HCT116 (cell line): ENCODE measurements around the gene FRMD4A.

Source experiments
- ZNF274 ChIP-seq: fragments of 200-500 bp; sonication (Bioruptor generic); IDR thresholded peaks from 2 replicates; pipeline ENCODE4 v1.6.1; 2014; ENCODE audit warnings: mild to moderate bottlenecking, low read depth, low read length, inconsistent platforms
- TF ChIP-seq, protein P1 (sequence below): IDR thresholded peaks from 2 replicates; pipeline ENCODE4 v1.6.1; 2012; ENCODE audit warnings: low read depth
- TF ChIP-seq, protein P2 (sequence below), 3 experiments: fragments of 200-600 bp in 1 of 3; sonication (generic) in 1 of 3; IDR thresholded peaks in 2 of 3; conservative IDR thresholded peaks in 1 of 3; 2 replicates each; pipeline ENCODE4 v1.5.1; 2012 to 2017; ENCODE audit warnings: low read depth in 2 of 3, low read length in 2 of 3, antibody characterized with exemption in 1 of 3, borderline replicate concordance in 1 of 3, control low read depth in 1 of 3, mild to moderate bottlenecking in 1 of 3, mixed read lengths in 1 of 3, mixed run types in 1 of 3, moderate library complexity in 1 of 3; ENCODE audit not compliant: insufficient read depth in 1 of 3

DNA sequence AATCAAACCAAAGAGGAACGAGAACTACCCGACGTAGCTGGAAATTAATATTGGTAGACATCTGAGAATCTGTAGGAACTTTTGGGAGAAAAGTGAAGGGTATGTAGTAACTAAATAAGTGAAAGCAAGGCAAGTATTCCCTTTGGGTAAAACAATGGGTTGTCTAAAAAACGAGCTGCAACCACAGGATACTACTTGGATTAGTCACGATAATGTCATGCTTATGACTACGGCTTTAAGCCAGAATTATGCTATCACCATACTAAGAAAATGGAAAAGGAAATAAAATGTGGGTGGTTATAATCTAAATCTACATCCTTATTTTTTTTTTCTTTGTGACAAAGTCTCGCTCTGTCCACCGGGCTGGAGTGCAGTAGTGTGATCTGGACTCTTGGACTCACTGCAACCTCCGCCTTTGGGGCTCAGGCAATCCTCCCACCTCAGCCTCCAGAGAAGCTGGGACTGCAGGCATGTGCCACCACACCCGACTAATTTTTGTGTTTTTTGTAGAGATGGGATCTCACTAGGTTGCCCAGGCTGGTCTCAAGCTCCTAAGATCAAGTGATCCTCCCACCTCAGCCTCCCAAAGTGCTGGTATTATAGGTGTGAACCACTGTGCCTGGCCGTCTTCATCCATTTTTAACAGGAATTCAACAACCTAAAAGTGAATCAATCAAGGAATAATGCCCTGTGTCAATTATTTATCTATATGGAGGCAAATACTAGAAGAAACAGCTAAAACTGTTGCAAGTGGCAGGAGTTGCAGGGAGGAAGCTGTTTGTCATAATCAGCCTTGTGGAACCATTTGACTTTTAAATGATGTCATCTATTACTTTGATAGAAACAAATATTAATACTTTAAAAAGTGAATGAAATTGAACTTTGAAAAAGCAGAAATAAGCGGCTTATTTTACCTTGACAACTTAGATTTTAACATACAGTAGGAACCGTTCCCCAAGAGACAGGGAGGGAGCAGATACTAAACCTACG is 554.6 kb downstream of the FRMD4A start:
- no peak for TF ChIP-seq ZNF274
- TF ChIP-seq, protein P1, sequence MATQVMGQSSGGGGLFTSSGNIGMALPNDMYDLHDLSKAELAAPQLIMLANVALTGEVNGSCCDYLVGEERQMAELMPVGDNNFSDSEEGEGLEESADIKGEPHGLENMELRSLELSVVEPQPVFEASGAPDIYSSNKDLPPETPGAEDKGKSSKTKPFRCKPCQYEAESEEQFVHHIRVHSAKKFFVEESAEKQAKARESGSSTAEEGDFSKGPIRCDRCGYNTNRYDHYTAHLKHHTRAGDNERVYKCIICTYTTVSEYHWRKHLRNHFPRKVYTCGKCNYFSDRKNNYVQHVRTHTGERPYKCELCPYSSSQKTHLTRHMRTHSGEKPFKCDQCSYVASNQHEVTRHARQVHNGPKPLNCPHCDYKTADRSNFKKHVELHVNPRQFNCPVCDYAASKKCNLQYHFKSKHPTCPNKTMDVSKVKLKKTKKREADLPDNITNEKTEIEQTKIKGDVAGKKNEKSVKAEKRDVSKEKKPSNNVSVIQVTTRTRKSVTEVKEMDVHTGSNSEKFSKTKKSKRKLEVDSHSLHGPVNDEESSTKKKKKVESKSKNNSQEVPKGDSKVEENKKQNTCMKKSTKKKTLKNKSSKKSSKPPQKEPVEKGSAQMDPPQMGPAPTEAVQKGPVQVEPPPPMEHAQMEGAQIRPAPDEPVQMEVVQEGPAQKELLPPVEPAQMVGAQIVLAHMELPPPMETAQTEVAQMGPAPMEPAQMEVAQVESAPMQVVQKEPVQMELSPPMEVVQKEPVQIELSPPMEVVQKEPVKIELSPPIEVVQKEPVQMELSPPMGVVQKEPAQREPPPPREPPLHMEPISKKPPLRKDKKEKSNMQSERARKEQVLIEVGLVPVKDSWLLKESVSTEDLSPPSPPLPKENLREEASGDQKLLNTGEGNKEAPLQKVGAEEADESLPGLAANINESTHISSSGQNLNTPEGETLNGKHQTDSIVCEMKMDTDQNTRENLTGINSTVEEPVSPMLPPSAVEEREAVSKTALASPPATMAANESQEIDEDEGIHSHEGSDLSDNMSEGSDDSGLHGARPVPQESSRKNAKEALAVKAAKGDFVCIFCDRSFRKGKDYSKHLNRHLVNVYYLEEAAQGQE = no peak
- TF ChIP-seq, protein P2, sequence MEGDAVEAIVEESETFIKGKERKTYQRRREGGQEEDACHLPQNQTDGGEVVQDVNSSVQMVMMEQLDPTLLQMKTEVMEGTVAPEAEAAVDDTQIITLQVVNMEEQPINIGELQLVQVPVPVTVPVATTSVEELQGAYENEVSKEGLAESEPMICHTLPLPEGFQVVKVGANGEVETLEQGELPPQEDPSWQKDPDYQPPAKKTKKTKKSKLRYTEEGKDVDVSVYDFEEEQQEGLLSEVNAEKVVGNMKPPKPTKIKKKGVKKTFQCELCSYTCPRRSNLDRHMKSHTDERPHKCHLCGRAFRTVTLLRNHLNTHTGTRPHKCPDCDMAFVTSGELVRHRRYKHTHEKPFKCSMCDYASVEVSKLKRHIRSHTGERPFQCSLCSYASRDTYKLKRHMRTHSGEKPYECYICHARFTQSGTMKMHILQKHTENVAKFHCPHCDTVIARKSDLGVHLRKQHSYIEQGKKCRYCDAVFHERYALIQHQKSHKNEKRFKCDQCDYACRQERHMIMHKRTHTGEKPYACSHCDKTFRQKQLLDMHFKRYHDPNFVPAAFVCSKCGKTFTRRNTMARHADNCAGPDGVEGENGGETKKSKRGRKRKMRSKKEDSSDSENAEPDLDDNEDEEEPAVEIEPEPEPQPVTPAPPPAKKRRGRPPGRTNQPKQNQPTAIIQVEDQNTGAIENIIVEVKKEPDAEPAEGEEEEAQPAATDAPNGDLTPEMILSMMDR (IDR thresholded peaks at IDR 0.05 in 2 of 3, conservative IDR thresholded peaks at IDR 0.05 in 1 of 3; ENCODE audit: borderline replicate concordance in 1 of 3, insufficient read depth in 1 of 3, low read depth in 2 of 3, low read length in 2 of 3) = no peak
